Sigmoid colon (tissue), 7 donors: ENCODE measurements around the gene IGFBP2. TPM values are rescaled to one million over a fixed set of nuclear protein-coding genes. Genes with fewer than 3 reads are reported as not detected.

ENCODE experiments used
- DNase-seq: peaks from one replicate; pipeline ENCODE4 v3.0.0-alpha.2; 2019
- H3K27ac ChIP-seq, 4 donors: fragments of 200-600 bp; sonication (generic); one replicate each; pipeline ENCODE4 v1.5.1; 2016 to 2019; ENCODE audit warnings: mild to moderate bottlenecking in 1 of 4
- H3K27me3 ChIP-seq, 3 donors: fragments of 200-600 bp; sonication (generic); one replicate each; pipeline ENCODE4 v1.5.1; 2019; ENCODE audit warnings: mild to moderate bottlenecking in 1 of 3
- H3K36me3 ChIP-seq, 4 donors: fragments of 200-600 bp; sonication (generic); one replicate each; pipeline ENCODE4 v1.5.1; 2016 to 2019
- H3K4me1 ChIP-seq, 4 donors: fragments of 200-600 bp; sonication (generic); one replicate each; pipeline ENCODE4 v1.5.1; 2017 to 2019
- H3K4me3 ChIP-seq, 4 donors: fragments of 200-600 bp; sonication (generic); one replicate each; pipeline ENCODE4 v1.5.1; 2017 to 2019; ENCODE audit warnings: mild to moderate bottlenecking in 2 of 4, moderate library complexity in 1 of 4
- H3K9me3 ChIP-seq, 4 donors: fragments of 200-600 bp in 3 of 4; sonication (generic) in 3 of 4; one replicate each; pipeline versions ENCODE4 v1.5.1 to v1.6.1; 2013 to 2019
- EP300 ChIP-seq, 4 donors: sonication (generic); formaldehyde crosslinking; IDR thresholded peaks; one replicate each; pipeline ENCODE4 v1.6.1; 2017; ENCODE audit warnings: antibody characterized with exemption in 4 of 4
- POLR2A ChIP-seq, 2 donors: fragments of 450-650 bp; IDR thresholded peaks; one replicate each; pipeline ENCODE4 v1.6.1; 2016; ENCODE audit warnings: antibody characterized with exemption in 2 of 2, mild to moderate bottlenecking in 2 of 2, moderate library complexity in 2 of 2
- POLR2AphosphoS5 ChIP-seq, 4 donors: sonication (generic); formaldehyde crosslinking; IDR thresholded peaks; one replicate each; pipeline ENCODE4 v1.6.1; 2017; ENCODE audit warnings: antibody characterized with exemption in 4 of 4
- WGBS, 2 donors: extraction: QIAGEN DNeasy Blood & Tissue Kit; methylation state at CpG; one replicate each; pipeline ENCODE4 v1.1.7; 2013; 5-methylcytosine and 5-hydroxymethylcytosine counted together
- intact Hi-C: fragments of 100-400 bp; cut with DNase I; formaldehyde crosslinking; loops from one replicate; pipeline ENCODE4 v1.15.1; 2023
- polyA plus RNA-seq, 3 donors: library from polyadenylated mRNA; stranded (reverse); fragments of 200-250 nt; gene quantifications; one replicate each; pipeline ENCODE4 v1.2.3, GENCODE V29; 2013
- total RNA-seq, 4 donors: library from RNA; depleted of rRNA; stranded (reverse); fragments of >200 nt; gene quantifications; one replicate each; pipeline ENCODE4 v1.1.0, GENCODE V29; 2016
- TF ChIP-seq, protein P1 (sequence below), 4 experiments: fragments of 450-650 bp in 3 of 4; fragments of 200-600 bp in 1 of 4; IDR thresholded peaks; one replicate each; pipeline ENCODE4 v1.5.1; 2016 to 2019; ENCODE audit warnings: antibody characterized with exemption in 4 of 4, mild to moderate bottlenecking in 3 of 4, moderate library complexity in 2 of 4
- donor health status: healthy with polysubstance abuse.
- donor health status: Bipolar disorder and iron deficiency.
- donor health status: healthy.

The IGFBP2 gene
- total and polyA plus RNA-seq, 7 donors, result 6.3 to 45.7 (median 30.8) TPM

DNA sequence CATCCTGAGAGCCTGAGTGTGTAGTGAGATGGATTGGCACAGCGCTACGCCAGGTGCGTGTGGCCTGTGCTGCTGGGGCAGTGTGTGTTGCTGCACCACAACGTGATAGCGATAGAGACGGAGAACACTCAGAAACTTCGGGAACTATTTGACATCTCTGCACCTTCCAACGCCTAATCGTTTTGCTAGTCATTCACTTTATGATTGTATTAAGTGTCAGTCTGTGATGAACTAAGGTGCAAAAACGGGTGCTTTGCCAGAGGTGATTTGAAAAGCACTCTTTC, 26.0 kb upstream of the IGFBP2 start:
- WGBS, 2 donors, result 88 to 90% methylated on average over 10 of the region's 10 CpGs
- intact Hi-C loops, result no loop called here
- Histone ChIP-seq H3K4me3 (no peak overlapping the region), H3K9me3 (no peaks in the 10 kb centered on the region), H3K27ac (no peak overlapping the region), H3K27me3 (no peaks in the 10 kb centered on the region), H3K4me1 (no peaks in the 10 kb centered on the region), H3K36me3 (no peaks in the 10 kb centered on the region)
- no peak for DNase-seq
- no peak for TF ChIP-seq POLR2A (IDR thresholded peaks at IDR 0.05)
- TF ChIP-seq EP300 (IDR thresholded peaks at IDR 0.05), result no peak
- TF ChIP-seq, protein P1, sequence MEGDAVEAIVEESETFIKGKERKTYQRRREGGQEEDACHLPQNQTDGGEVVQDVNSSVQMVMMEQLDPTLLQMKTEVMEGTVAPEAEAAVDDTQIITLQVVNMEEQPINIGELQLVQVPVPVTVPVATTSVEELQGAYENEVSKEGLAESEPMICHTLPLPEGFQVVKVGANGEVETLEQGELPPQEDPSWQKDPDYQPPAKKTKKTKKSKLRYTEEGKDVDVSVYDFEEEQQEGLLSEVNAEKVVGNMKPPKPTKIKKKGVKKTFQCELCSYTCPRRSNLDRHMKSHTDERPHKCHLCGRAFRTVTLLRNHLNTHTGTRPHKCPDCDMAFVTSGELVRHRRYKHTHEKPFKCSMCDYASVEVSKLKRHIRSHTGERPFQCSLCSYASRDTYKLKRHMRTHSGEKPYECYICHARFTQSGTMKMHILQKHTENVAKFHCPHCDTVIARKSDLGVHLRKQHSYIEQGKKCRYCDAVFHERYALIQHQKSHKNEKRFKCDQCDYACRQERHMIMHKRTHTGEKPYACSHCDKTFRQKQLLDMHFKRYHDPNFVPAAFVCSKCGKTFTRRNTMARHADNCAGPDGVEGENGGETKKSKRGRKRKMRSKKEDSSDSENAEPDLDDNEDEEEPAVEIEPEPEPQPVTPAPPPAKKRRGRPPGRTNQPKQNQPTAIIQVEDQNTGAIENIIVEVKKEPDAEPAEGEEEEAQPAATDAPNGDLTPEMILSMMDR (IDR thresholded peaks at IDR 0.05), result no peak
- no peak for TF ChIP-seq POLR2AphosphoS5 (IDR thresholded peaks at IDR 0.05)

DNA sequence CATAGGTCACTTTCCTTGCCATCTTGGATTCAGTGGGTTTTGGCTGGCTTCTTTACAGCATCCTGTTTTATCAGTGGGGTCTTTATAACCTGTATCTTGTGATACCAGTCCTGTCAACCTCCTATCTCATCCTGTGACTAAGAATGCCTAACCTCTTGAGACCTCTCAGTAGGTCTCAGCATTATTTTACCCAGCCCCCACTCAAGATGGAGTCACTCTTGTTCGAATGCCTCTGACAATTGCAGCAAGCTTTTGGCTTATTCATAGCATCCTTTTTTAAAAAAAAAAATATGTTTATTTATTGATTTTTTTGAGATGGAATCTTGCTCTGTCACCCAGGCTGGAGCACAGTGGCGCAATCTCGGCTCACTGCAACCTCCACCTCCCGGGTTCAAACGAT, 24.7 kb upstream of the IGFBP2 start:
- Histone ChIP-seq H3K27ac (no peak overlapping the region), H3K4me3 (no peak overlapping the region), H3K27me3 (no peaks in the 10 kb centered on the region), H3K9me3 (no peaks in the 10 kb centered on the region), H3K36me3 (no peaks in the 10 kb centered on the region), H3K4me1 (no peaks in the 10 kb centered on the region)
- no peak for DNase-seq
- intact Hi-C loops, result no loop called here
- WGBS, 2 donors, result 95 to 97% methylated on average over 5 of the region's 5 CpGs
- TF ChIP-seq EP300 (IDR thresholded peaks at IDR 0.05) (no peak), POLR2AphosphoS5 (IDR thresholded peaks at IDR 0.05) (no peak), POLR2A (IDR thresholded peaks at IDR 0.05) (no peak)

DNA sequence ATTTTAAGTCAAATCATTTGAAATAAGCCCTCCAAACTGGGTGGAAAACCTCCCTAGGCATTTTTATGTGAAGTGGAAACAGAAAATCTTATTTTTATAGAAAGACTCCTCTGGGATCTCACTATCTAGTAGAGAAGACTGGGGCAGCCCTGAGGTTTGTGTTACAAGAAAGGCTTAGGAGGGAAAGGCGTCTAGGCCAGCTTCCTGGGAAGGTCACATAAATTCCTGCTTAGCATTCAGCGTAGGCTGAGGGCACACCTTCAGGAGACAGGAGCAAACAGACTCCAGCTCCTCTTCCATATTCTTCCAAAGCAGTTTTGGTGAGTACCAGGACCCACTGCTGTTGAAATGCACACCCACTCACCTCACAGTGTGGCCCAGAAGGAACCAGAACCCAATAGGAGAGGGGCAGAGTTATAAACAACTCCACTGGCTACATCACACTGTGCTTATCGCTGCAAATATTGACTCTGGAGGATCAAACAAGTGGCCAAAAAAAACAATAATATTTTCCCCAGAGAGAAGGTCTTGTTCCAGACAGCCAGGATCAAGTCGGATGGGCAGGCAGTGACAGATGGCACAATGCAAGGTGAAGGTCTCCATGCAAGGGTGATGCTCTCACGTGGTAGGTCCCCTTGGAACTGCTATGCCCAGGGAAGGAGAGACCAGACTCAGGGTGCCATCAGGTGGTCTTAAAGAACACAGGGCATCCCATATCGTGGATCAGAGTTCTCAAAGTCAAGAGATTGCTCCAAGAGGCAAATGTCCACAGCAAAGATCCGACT, 17.7 kb upstream of the IGFBP2 start:
- Histone ChIP-seq H3K36me3 (no peaks in the 10 kb centered on the region), H3K4me3 (no peak overlapping the region), H3K27ac (no peak overlapping the region), H3K27me3 (no peaks in the 10 kb centered on the region), H3K4me1 (peaks cover 0 to 12% (median 4%) of the 10 kb centered on the region in 4 donors), H3K9me3 (no peaks in the 10 kb centered on the region)
- DNase-seq, result no peak
- intact Hi-C loops, result no loop called here
- TF ChIP-seq POLR2AphosphoS5 (IDR thresholded peaks at IDR 0.05) (no peak), POLR2A (IDR thresholded peaks at IDR 0.05) (no peak), EP300 (IDR thresholded peaks at IDR 0.05) (no peak)
- TF ChIP-seq, protein P1 (IDR thresholded peaks at IDR 0.05), result no peak
- 55 to 81% methylated on average over 7 of the region's 7 CpGs for WGBS, 2 donors

DNA sequence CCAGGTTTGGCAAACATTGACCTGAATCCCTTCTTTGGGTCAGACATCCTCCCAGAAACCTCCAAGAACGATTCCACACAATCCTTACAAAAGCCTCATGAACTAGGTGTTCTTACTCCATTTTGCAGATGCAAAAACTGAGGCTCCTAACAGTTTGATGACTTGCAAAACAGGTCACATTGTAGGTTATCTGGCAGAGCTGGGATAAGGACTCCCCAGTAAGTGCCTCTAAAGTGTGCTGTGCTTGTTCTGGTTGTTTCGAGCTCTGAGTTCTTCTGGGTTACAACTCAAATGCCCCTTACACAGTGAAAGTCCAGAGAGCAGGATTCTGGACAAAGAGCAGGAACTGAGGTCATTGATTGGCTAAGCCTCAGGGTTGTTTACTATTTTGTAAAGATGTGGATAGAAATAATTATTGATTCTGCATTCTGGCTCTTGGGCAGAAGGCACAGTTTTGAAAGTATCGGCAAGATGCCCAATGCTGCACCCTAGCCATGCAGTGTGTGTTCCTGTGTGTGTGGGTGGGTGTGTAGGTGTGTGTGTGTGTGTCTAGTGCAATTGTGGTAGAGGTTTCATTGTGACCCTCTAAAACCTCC, 17.0 kb upstream of the IGFBP2 start:
- 83 to 87% methylated on average over 3 of the region's 3 CpGs for WGBS, 2 donors
- Histone ChIP-seq H3K4me3 (no peak overlapping the region), H3K4me1 (peaks cover 0 to 19% (median 10%) of the 10 kb centered on the region in 4 donors), H3K36me3 (no peaks in the 10 kb centered on the region), H3K9me3 (no peaks in the 10 kb centered on the region), H3K27ac (no peak overlapping the region), H3K27me3 (no peaks in the 10 kb centered on the region)
- intact Hi-C loops, result no loop called here
- DNase-seq, result no peak
- TF ChIP-seq, protein P1 (IDR thresholded peaks at IDR 0.05), result no peak
- TF ChIP-seq POLR2AphosphoS5 (IDR thresholded peaks at IDR 0.05) (no peak), POLR2A (IDR thresholded peaks at IDR 0.05) (no peak), EP300 (IDR thresholded peaks at IDR 0.05) (no peak)

DNA sequence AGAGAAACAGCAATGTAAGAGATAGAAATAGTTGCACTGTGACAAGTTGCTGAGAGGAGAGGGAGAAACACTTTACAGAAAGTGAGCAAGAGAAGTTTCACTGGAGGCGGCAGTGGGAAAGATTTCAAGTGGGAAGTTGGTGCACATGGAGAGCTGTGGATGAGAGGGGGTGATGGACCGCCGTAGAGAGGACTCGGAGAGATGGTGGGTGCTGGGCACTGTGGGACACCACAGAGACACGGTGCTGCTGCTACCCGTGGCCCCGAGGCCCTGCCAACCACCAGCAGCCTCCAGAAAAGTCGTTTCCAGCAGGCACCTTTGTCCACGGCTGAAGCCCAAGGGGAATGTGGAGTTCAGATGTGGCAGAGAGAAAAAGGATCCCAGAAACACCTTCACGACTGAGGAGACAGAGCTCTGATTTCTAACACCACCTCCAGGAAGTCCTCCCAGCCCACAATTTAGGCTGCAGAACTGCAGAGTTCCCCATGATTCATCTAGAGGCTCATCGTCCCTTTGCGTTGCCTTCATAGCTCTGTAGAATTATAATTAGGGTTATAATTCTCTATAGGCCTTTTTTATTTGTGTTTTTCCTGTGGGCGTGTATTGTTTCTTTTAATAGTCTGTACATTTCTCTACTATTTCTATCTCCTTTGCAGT, 15.9 kb upstream of the IGFBP2 start:
- H3K4me1 ChIP-seq, result peaks cover 0 to 27% (median 14%) of the 10 kb centered on the region in 4 donors
- intact Hi-C loops, result no loop called here
- H3K27me3 ChIP-seq, result no peaks in the 10 kb centered on the region
- no peak overlapping the region for H3K4me3 ChIP-seq
- TF ChIP-seq POLR2A (IDR thresholded peaks at IDR 0.05), result no peak
- TF ChIP-seq, protein P1 (IDR thresholded peaks at IDR 0.05), result no peak
- TF ChIP-seq POLR2AphosphoS5 (IDR thresholded peaks at IDR 0.05), result no peak
- no peak for TF ChIP-seq EP300 (IDR thresholded peaks at IDR 0.05)
- H3K27ac ChIP-seq, result no peak overlapping the region
- no peaks in the 10 kb centered on the region for H3K9me3 ChIP-seq
- H3K36me3 ChIP-seq, result no peaks in the 10 kb centered on the region
- 77 to 82% methylated on average over 13 of the region's 13 CpGs for WGBS, 2 donors
- no peak for DNase-seq
